HCT116 (cell line): Measurements from ENCODE around the gene ADK. TPM values are rescaled to one million over a fixed set of nuclear protein-coding genes. Genes with fewer than 3 reads are reported as not detected.

Source experiments
- ATAC-seq: fragments of 200-7000 bp; cut with Tn5 transposase; 2 replicates; pipeline ENCODE4 v1.9.1; 2020; ENCODE audit warnings: mild to moderate bottlenecking, moderate library complexity
- BruUV-seq: library from RNA; stranded (reverse); fragments of 400-500 nt; replicated peaks from 2 replicates; lab custom pipeline; 2021; lab: Mats Ljungman, UMichigan
- CTCF ChIA-PET: fragments of 300-600 bp; sonication (Branson Sonifier 250); formaldehyde crosslinking; loops from one replicate; lab custom pipeline; 2021; ENCODE audit warnings: antibody characterized with exemption; lab: Charles Lee
- POLR2A ChIA-PET: fragments of 300-600, 350-600 bp; sonication (Branson Sonifier 250); formaldehyde crosslinking; loops from one replicate; lab custom pipeline; 2021; ENCODE audit warnings: antibody characterized with exemption; lab: Charles Lee
- RAD21 ChIA-PET, 2 experiments: fragments of 300-600 bp; sonication (Branson Sonifier 250); formaldehyde crosslinking; loops; one replicate each; lab custom pipeline; 2023; ENCODE audit warnings: low total read pairs in 2 of 2; ENCODE audit not compliant: uncharacterized antibody in 2 of 2, unreplicated experiment in 2 of 2, low non-redundant PET in 1 of 2; lab: Charles Lee
- DNase-seq: peaks from one replicate; pipeline ENCODE4 v3.0.0-alpha.2; 2010; ENCODE audit warnings: low read depth, low spot score
- H2AFZ ChIP-seq: fragments of 200-600 bp; shearing (Covaris generic), sonication (generic); 2 replicates; pipeline ENCODE4 v1.6.1; 2017; ENCODE audit warnings: low read depth, mixed run types, mixed read lengths, antibody characterized with exemption, low read length; ENCODE audit not compliant: poor library complexity, severe bottlenecking
- H3K27ac ChIP-seq: 2 replicates; pipeline ENCODE4 v1.5.1; 2012; ENCODE audit warnings: low read depth, low read length
- H3K27me3 ChIP-seq: fragments of 200-600 bp; sonication (generic); 2 replicates; pipeline ENCODE4 v1.6.1; 2016; ENCODE audit warnings: mixed run types, low read length, mixed read lengths; ENCODE audit not compliant: insufficient read depth
- H3K36me3 ChIP-seq, 2 experiments: fragments of 200-500 bp in 1 of 2; fragments of 200-600 bp in 1 of 2; sonication (Bioruptor generic) in 1 of 2; sonication (generic) in 1 of 2; 2 replicates each; pipeline versions ENCODE4 v1.5.1 to v1.6.1; 2014 to 2016; ENCODE audit warnings: low read length in 2 of 2, inconsistent platforms in 1 of 2, mixed read lengths in 1 of 2, mixed run types in 1 of 2; ENCODE audit not compliant: insufficient read depth in 2 of 2, control insufficient read depth in 1 of 2
- H3K4me1 ChIP-seq, 2 experiments: fragments of 200-600 bp in 1 of 2; sonication (generic) in 1 of 2; 2 replicates each; pipeline versions ENCODE4 v1.5.1 to v1.6.1; 2012 to 2017; ENCODE audit warnings: low read length in 2 of 2, inconsistent platforms in 1 of 2, mild to moderate bottlenecking in 1 of 2, mixed read lengths in 1 of 2, mixed run types in 1 of 2, moderate library complexity in 1 of 2; ENCODE audit not compliant: insufficient read depth in 2 of 2, control insufficient read depth in 1 of 2
- H3K4me2 ChIP-seq: fragments of 200-600 bp; sonication (generic); 2 replicates; pipeline ENCODE4 v1.6.1; 2017; ENCODE audit warnings: mixed run types, low read length, mixed read lengths
- H3K4me3 ChIP-seq, 2 experiments: fragments of 200-600 bp in 1 of 2; sonication (generic) in 1 of 2; replicated peaks in 1 of 2; 2 replicates each; pipeline ENCODE4 v1.5.1; 2011 to 2016; ENCODE audit warnings: low read length in 2 of 2, control low read depth in 1 of 2, low read depth in 1 of 2, mild to moderate bottlenecking in 1 of 2, mixed read lengths in 1 of 2, mixed run types in 1 of 2
- H3K79me2 ChIP-seq: fragments of 200-600 bp; sonication (generic); 2 replicates; pipeline ENCODE4 v1.6.1; 2017; ENCODE audit warnings: mild to moderate bottlenecking, mixed run types, low read length, moderate library complexity, mixed read lengths; ENCODE audit not compliant: insufficient read depth
- H3K9ac ChIP-seq: fragments of 200-600 bp; sonication (generic); 2 replicates; pipeline ENCODE4 v1.6.1; 2016; ENCODE audit warnings: low read length, mixed read lengths
- H3K9me2 ChIP-seq: fragments of 200-600 bp; sonication (generic), shearing (Covaris generic); 2 replicates; pipeline ENCODE4 v1.6.1; 2017; ENCODE audit warnings: mixed run types, mild to moderate bottlenecking, moderate library complexity; ENCODE audit not compliant: insufficient read depth
- H3K9me3 ChIP-seq, 2 experiments: fragments of 200-500 bp in 1 of 2; fragments of 200-600 bp in 1 of 2; sonication (Bioruptor generic) in 1 of 2; sonication (generic) in 1 of 2; 2 replicates each; pipeline ENCODE4 v1.6.1; 2014 to 2017; ENCODE audit warnings: low read length in 2 of 2, mixed read lengths in 2 of 2, inconsistent platforms in 1 of 2, low read depth in 1 of 2, mild to moderate bottlenecking in 1 of 2, mixed run types in 1 of 2, moderate library complexity in 1 of 2; ENCODE audit not compliant: control insufficient read depth in 1 of 2, insufficient read depth in 1 of 2
- H4K20me1 ChIP-seq: fragments of 200-600 bp; sonication (generic), shearing (Covaris generic); 2 replicates; pipeline ENCODE4 v1.6.1; 2017; ENCODE audit warnings: mixed run types, mild to moderate bottlenecking, moderate library complexity; ENCODE audit not compliant: insufficient read depth
- CEBPB ChIP-seq: IDR thresholded peaks from 2 replicates; pipeline ENCODE4 v1.6.1; 2012; ENCODE audit warnings: low read depth
- EGR1 ChIP-seq: IDR thresholded peaks from 2 replicates; pipeline ENCODE4 v1.6.1; 2012; ENCODE audit warnings: low read depth
- ELF1 ChIP-seq: IDR thresholded peaks from 2 replicates; pipeline ENCODE4 v1.6.1; 2012; ENCODE audit warnings: low read depth, borderline replicate concordance
- EZH2 ChIP-seq: fragments of 200-600 bp; sonication (generic); IDR thresholded peaks from 2 replicates; pipeline ENCODE4 v1.6.1; 2017; ENCODE audit warnings: antibody characterized with exemption, mixed run types
- FOSL1 ChIP-seq: IDR thresholded peaks from 2 replicates; pipeline ENCODE4 v1.6.1; 2012; ENCODE audit warnings: low read depth
- RAD21 ChIP-seq: IDR thresholded peaks from 2 replicates; pipeline ENCODE4 v1.6.1; 2012; ENCODE audit warnings: low read depth, mild to moderate bottlenecking
- ZFX ChIP-seq: fragments of 450-650 bp; IDR thresholded peaks from 2 replicates; pipeline ENCODE4 v1.6.1; 2017
- intact Hi-C: fragments of 100-400 bp; cut with micrococcal nuclease; formaldehyde crosslinking; loops from 2 replicates; pipeline ENCODE4 v1.10.0; 2022
- total RNA-seq: library from RNA; stranded (reverse); gene quantifications from one replicate; pipeline ENCODE4 v1.2.1, GENCODE V29; 2021; ENCODE audit not compliant: unreplicated experiment
- TF ChIP-seq, protein P1 (sequence below): IDR thresholded peaks from 2 replicates; pipeline ENCODE4 v1.6.1; 2011; ENCODE audit warnings: mild to moderate bottlenecking, low read length, moderate library complexity; ENCODE audit not compliant: insufficient replicate concordance; ENCODE audit errors: extremely low read depth
- TF ChIP-seq, protein P2 (sequence below), 3 experiments: fragments of 200-600 bp in 1 of 3; sonication (generic) in 1 of 3; IDR thresholded peaks in 2 of 3; conservative IDR thresholded peaks in 1 of 3; 2 replicates each; pipeline ENCODE4 v1.5.1; 2012 to 2017; ENCODE audit warnings: low read depth in 2 of 3, low read length in 2 of 3, antibody characterized with exemption in 1 of 3, borderline replicate concordance in 1 of 3, control low read depth in 1 of 3, mild to moderate bottlenecking in 1 of 3, mixed read lengths in 1 of 3, mixed run types in 1 of 3, moderate library complexity in 1 of 3; ENCODE audit not compliant: insufficient read depth in 1 of 3
- TF ChIP-seq, protein P3 (sequence below): IDR thresholded peaks from 2 replicates; pipeline ENCODE4 v1.6.1; 2012

ADK gene
- total RNA-seq, 1 experiment from 2014 or later, result 55.0 TPM

DNA sequence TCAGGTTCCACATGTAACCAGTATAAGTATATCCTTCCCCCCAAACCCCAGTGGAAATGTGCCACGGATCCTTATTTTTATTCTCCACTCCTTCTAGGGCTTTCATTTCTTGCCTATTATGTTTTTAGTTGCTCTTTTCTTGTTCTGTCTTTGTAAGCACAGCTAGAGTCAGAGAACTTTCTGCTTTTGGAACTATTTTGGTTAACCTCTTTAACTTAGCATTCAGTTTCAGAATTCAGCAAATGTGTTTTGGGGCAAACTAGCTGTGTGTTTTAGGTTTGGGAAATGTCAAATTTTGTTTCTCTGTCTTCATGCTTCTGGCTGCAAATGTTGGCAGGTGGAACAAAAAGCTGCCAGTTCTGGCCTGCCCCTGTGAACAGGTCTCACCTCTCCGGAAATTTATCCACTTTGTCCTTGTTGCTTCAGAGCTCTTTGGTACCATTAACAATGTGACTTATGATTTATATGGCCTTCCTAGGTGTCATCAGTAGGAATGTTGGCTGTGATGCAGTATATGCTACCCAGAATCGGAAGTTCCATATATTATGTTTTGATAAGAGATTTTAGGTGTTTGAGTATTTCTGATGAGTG, 156.1 kb downstream of the ADK start:
- H3K79me2 ChIP-seq, result peaks cover 5% of the 10 kb centered on the region
- ChIA-PET CTCF (no interaction called here), POLR2A (no interaction called here), RAD21 (no interaction called here)
- H3K9me2 ChIP-seq, result no peaks in the 10 kb centered on the region
- H3K4me1 ChIP-seq, result no peaks in the 10 kb centered on the region
- no peak for ATAC-seq
- H3K9me3 ChIP-seq, result no peaks in the 10 kb centered on the region
- no peak overlapping the region for H2AFZ ChIP-seq
- H4K20me1 ChIP-seq, result peaks cover 4% of the 10 kb centered on the region; the same call in 1 of the 2 replicates
- no peak overlapping the region for H3K9ac ChIP-seq
- intact Hi-C loops, result no loop called here
- no TSS peak for BruUV-seq
- H3K27me3 ChIP-seq, result no peaks in the 10 kb centered on the region
- no peaks in the 10 kb centered on the region for H3K36me3 ChIP-seq
- DNase-seq, result no peak
- TF ChIP-seq, protein P1, sequence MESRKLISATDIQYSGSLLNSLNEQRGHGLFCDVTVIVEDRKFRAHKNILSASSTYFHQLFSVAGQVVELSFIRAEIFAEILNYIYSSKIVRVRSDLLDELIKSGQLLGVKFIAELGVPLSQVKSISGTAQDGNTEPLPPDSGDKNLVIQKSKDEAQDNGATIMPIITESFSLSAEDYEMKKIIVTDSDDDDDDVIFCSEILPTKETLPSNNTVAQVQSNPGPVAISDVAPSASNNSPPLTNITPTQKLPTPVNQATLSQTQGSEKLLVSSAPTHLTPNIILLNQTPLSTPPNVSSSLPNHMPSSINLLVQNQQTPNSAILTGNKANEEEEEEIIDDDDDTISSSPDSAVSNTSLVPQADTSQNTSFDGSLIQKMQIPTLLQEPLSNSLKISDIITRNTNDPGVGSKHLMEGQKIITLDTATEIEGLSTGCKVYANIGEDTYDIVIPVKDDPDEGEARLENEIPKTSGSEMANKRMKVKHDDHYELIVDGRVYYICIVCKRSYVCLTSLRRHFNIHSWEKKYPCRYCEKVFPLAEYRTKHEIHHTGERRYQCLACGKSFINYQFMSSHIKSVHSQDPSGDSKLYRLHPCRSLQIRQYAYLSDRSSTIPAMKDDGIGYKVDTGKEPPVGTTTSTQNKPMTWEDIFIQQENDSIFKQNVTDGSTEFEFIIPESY, result no peak
- TF ChIP-seq CEBPB (no peak), ZFX (no peak), ELF1 (no peak), EGR1 (no peak), EZH2 (no peak), FOSL1 (no peak), RAD21 (no peak)
- TF ChIP-seq, protein P2, sequence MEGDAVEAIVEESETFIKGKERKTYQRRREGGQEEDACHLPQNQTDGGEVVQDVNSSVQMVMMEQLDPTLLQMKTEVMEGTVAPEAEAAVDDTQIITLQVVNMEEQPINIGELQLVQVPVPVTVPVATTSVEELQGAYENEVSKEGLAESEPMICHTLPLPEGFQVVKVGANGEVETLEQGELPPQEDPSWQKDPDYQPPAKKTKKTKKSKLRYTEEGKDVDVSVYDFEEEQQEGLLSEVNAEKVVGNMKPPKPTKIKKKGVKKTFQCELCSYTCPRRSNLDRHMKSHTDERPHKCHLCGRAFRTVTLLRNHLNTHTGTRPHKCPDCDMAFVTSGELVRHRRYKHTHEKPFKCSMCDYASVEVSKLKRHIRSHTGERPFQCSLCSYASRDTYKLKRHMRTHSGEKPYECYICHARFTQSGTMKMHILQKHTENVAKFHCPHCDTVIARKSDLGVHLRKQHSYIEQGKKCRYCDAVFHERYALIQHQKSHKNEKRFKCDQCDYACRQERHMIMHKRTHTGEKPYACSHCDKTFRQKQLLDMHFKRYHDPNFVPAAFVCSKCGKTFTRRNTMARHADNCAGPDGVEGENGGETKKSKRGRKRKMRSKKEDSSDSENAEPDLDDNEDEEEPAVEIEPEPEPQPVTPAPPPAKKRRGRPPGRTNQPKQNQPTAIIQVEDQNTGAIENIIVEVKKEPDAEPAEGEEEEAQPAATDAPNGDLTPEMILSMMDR (IDR thresholded peaks at IDR 0.05 in 2 of 3, conservative IDR thresholded peaks at IDR 0.05 in 1 of 3; ENCODE audit: borderline replicate concordance in 1 of 3, insufficient read depth in 1 of 3, low read depth in 2 of 3, low read length in 2 of 3), result no peak
- TF ChIP-seq, protein P3, sequence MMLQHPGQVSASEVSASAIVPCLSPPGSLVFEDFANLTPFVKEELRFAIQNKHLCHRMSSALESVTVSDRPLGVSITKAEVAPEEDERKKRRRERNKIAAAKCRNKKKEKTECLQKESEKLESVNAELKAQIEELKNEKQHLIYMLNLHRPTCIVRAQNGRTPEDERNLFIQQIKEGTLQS, result no peak
- H3K4me2 ChIP-seq, result no peak overlapping the region
- H3K27ac ChIP-seq, result no peak overlapping the region
- H3K4me3 ChIP-seq, result no peak overlapping the region
